ENCODE data around the gene MTX2. TPM values are rescaled to one million over a fixed set of nuclear protein-coding genes. Genes with fewer than 3 reads are reported as not detected.
A peak's percentile ranks its signal among the peaks of the same experiment; 100 is the strongest.

Gene MTX2
- total and polyA plus RNA-seq, 10 of the 15 experiments (the other 5 are each of a cell fraction or from before 2014, with no cell fraction given), result 15.7 to 78.1 (median 55.0) TPM

- in situ Hi-C loops (cut with MboI), result no loop called here
- FAIRE-seq, result no peak
- no peak overlapping the region for H3K4me3 ChIP-seq
These were observed 48.4 kb downstream of the MTX2 start for GRCh38 chr2:176317623-176318065.

GRCh38 chr2:176321916-176322315 is 52.7 kb downstream of the MTX2 start:
- in situ Hi-C loops (cut with MboI), result no loop called here
- ATAC-seq (no peak), FAIRE-seq (no peak), DNase-seq (ENCODE audit: low read depth, low spot score) (no peak)
- Histone ChIP-seq H3K79me2 (ENCODE audit: control insufficient read depth, insufficient read depth, low read length) (no peaks in the 10 kb centered on the region), H3K4me1 (ENCODE audit: control insufficient read depth, insufficient read depth, low read length) (peaks cover 7% of the 10 kb centered on the region; the same call in 1 of the 2 replicates), H3K4me3 (no peak overlapping the region), H3K4me2 (ENCODE audit: control insufficient read depth, insufficient read depth) (no peak overlapping the region), H2AFZ (ENCODE audit: control insufficient read depth, low read depth, low read length) (no peak overlapping the region), H3K36me3 (ENCODE audit: control insufficient read depth in 2 of 2, insufficient read depth in 2 of 2, low read length in 1 of 2) (no peaks in the 10 kb centered on the region), H3K9ac (ENCODE audit: control insufficient read depth, insufficient read depth, low read length) (no peak overlapping the region), H4K20me1 (ENCODE audit: control insufficient read depth, insufficient read depth) (no peaks in the 10 kb centered on the region), H3K27me3 (replicated peaks in 1 of 2; ENCODE audit: control insufficient read depth in 2 of 2, insufficient read depth in 2 of 2, low read length in 1 of 2) (no peaks in the 10 kb centered on the region), H3K9me3 (replicated peaks; ENCODE audit: control insufficient read depth, insufficient read depth, low read length) (no peaks in the 10 kb centered on the region), H3K27ac (ENCODE audit: control insufficient read depth, insufficient read depth) (no peak overlapping the region)
- WGBS (ENCODE audit: insufficient coverage, insufficient replicate concordance, low lambda C conversion rate, missing lambda C conversion rate), result 95% methylated on average over 1 of the region's 1 CpG
- CTCF ChIA-PET, result interaction anchor here (0.6 to 1.3 kb wide), 3 partner anchors 133 to 826 kb away, joined by 3 to 4 read pairs (median 4); no protein-coding TSS in a partner anchor
- no TSS peak for BruUV-seq (replicated peaks)
- intact Hi-C loops (cut with micrococcal nuclease; ENCODE audit: unreplicated experiment), result no loop called here
- SMC1A ChIA-PET (ENCODE audit: uncharacterized antibody, unreplicated experiment), result no interaction called here
- POLR2A ChIA-PET, result interaction anchor here (0.6 kb wide), 1 partner anchor 32 kb away, joined by 3 read pairs; no protein-coding TSS in a partner anchor
- RAD21 ChIA-PET (ENCODE audit: unreplicated experiment), result no interaction called here
- TF ChIP-seq TCF7 (IDR thresholded peaks at IDR 0.05; ENCODE audit: borderline replicate concordance) (no peak), MXI1 (IDR thresholded peaks at IDR 0.05; ENCODE audit: low read depth, low read length) (no peak), USF1 (IDR thresholded peaks at IDR 0.05; ENCODE audit: borderline replicate concordance, extremely low read length, insufficient read depth, low read depth, low read length) (no peak), ZBED1 (IDR thresholded peaks at IDR 0.05; ENCODE audit: borderline replicate concordance) (no peak), ZNF384 (IDR thresholded peaks at IDR 0.05; ENCODE audit: borderline replicate concordance, low read depth, low read length) (no peak), SUZ12 (IDR thresholded peaks at IDR 0.05; ENCODE audit: unreplicated experiment) (no peak), BMI1 (IDR thresholded peaks at IDR 0.05; ENCODE audit: borderline replicate concordance) (no peak), MEF2B (IDR thresholded peaks at IDR 0.05; ENCODE audit: partially characterized antibody, poor library complexity, severe bottlenecking) (no peak), TCF3 (IDR thresholded peaks at IDR 0.05; ENCODE audit: borderline replicate concordance, insufficient read depth, low read depth, low read length) (no peak)

More at GRCh38 chr2:176317623-176318065, 48.4 kb downstream of the MTX2 start:
- Histone ChIP-seq H3K9me3 (replicated peaks; ENCODE audit: control insufficient read depth, insufficient read depth, low read length) (no peaks in the 10 kb centered on the region), H3K4me1 (ENCODE audit: control insufficient read depth, insufficient read depth, low read length) (peaks cover 7% of the 10 kb centered on the region; the same call in 1 of the 2 replicates), H3K79me2 (ENCODE audit: control insufficient read depth, insufficient read depth, low read length) (no peaks in the 10 kb centered on the region), H2AFZ (ENCODE audit: control insufficient read depth, low read depth, low read length) (no peak overlapping the region), H3K4me2 (ENCODE audit: control insufficient read depth, insufficient read depth) (peak overlapping the region; percentile 41), H3K27me3 (replicated peaks in 1 of 2; ENCODE audit: control insufficient read depth in 2 of 2, insufficient read depth in 2 of 2, low read length in 1 of 2) (no peaks in the 10 kb centered on the region), H3K36me3 (ENCODE audit: control insufficient read depth in 2 of 2, insufficient read depth in 2 of 2, low read length in 1 of 2) (no peaks in the 10 kb centered on the region; a peak in 1 of 4 replicates), H3K9ac (ENCODE audit: control insufficient read depth, insufficient read depth, low read length) (no peak overlapping the region), H3K27ac (ENCODE audit: control insufficient read depth, insufficient read depth) (no peak overlapping the region), H4K20me1 (ENCODE audit: control insufficient read depth, insufficient read depth) (no peaks in the 10 kb centered on the region)
- BruUV-seq (replicated peaks), result no TSS peak
- peak; percentile 38; the same call in 2 of the 3 replicates for ATAC-seq
- DNase-seq (ENCODE audit: low read depth, low spot score), result no peak
- POLR2A ChIA-PET, result no interaction called here
- 88% methylated on average over 1 of the region's 1 CpG for WGBS (ENCODE audit: insufficient coverage, insufficient replicate concordance, low lambda C conversion rate, missing lambda C conversion rate)
- intact Hi-C loops (cut with micrococcal nuclease; ENCODE audit: unreplicated experiment), result no loop called here
- CTCF ChIA-PET, result interaction anchor here (0.5 to 2.0 kb wide), 2 partner anchors 13 to 137 kb away, joined by 3 to 5 read pairs; no protein-coding TSS in a partner anchor
- SMC1A ChIA-PET (ENCODE audit: uncharacterized antibody, unreplicated experiment), result interaction anchor here (1.6 kb wide), 1 partner anchor 24 kb away, joined by 3 read pairs; no protein-coding TSS in a partner anchor
- TF ChIP-seq EGR1 (IDR thresholded peaks at IDR 0.05; ENCODE audit: borderline replicate concordance in 1 of 2, low read depth in 2 of 2, low read length in 2 of 2), result no peak
- TF ChIP-seq HDAC6 (IDR thresholded peaks at IDR 0.05; ENCODE audit: unreplicated experiment), result no peak
- no peak for TF ChIP-seq SMARCA5 (IDR thresholded peaks at IDR 0.05)
- no peak for TF ChIP-seq KAT2A (conservative IDR thresholded peaks at IDR 0.05; ENCODE audit: control insufficient read depth, low read depth, low read length)
- TF ChIP-seq YBX1 (IDR thresholded peaks at IDR 0.05), result no peak
- TF ChIP-seq E2F4 (IDR thresholded peaks at IDR 0.05; ENCODE audit: low read depth, low read length), result no peak
- TF ChIP-seq TARDBP (IDR thresholded peaks at IDR 0.05; ENCODE audit: borderline replicate concordance), result no peak
- RAD21 ChIA-PET (ENCODE audit: unreplicated experiment), result no interaction called here
